ENCODE results near the gene DDX31. TPM values are rescaled to one million over a fixed set of nuclear protein-coding genes. Genes with fewer than 3 reads are reported as not detected.

The DDX31 gene
- total and polyA plus RNA-seq, 8 donors, result 4.9 to 17.0 (median 7.7) TPM

GRCh38 chr9:132602207-132602606 is 67.6 kb downstream of the DDX31 start:
- Histone ChIP-seq H3K4me3 (no peak overlapping the region), H3K4me1 (no peaks in the 10 kb centered on the region), H3K36me3 (peaks cover 0 to 25% (median 0%) of the 10 kb centered on the region in 3 donors), H3K9me3 (no peaks in the 10 kb centered on the region), H3K27me3 (no peaks in the 10 kb centered on the region), H3K27ac (no peak overlapping the region)
- no peak for ATAC-seq
- 84 to 93% methylated on average over 3 of the region's 3 CpGs for WGBS, 2 donors
- TF ChIP-seq CTCF (IDR thresholded peaks at IDR 0.05), result no peak
- DNase-seq, result no peak
- intact Hi-C loops (cut with DNase I), result no loop called here
- no peak for FAIRE-seq

- ATAC-seq (no peak), DNase-seq (no peak), FAIRE-seq (no peak)
- no peak overlapping the region for H3K4me3 ChIP-seq
- 75 to 88% methylated on average over 12 of the region's 12 CpGs for WGBS, 2 donors
- H3K9me3 ChIP-seq, result no peaks in the 10 kb centered on the region
- no peak for TF ChIP-seq CTCF (IDR thresholded peaks at IDR 0.05)
- intact Hi-C loops (cut with DNase I), result no loop called here
- H3K27ac ChIP-seq, result no peak overlapping the region
- H3K27me3 ChIP-seq, result no peaks in the 10 kb centered on the region
- H3K4me1 ChIP-seq, result no peaks in the 10 kb centered on the region
- H3K36me3 ChIP-seq, result peaks cover 0 to 18% (median 0%) of the 10 kb centered on the region in 3 donors
These were observed 69.3 kb downstream of the DDX31 start for GRCh38 chr9:132600326-132600984.

- TF ChIP-seq CTCF (IDR thresholded peaks at IDR 0.05), result no peak
- Histone ChIP-seq H3K36me3 (peaks cover 0 to 23% (median 0%) of the 10 kb centered on the region in 3 donors), H3K27me3 (no peaks in the 10 kb centered on the region), H3K27ac (no peak overlapping the region), H3K4me3 (no peak overlapping the region), H3K9me3 (no peaks in the 10 kb centered on the region), H3K4me1 (no peaks in the 10 kb centered on the region)
- intact Hi-C loops (cut with DNase I), result no loop called here
- peak in 3 of 4 donors; percentile 26 to 53 (median 46) for ATAC-seq
- 94% methylated on average over 16 of the region's 16 CpGs for WGBS, 2 donors
- no peak for DNase-seq
- FAIRE-seq, result no peak
These were observed 72.6 kb downstream of the DDX31 start for GRCh38 chr9:132597073-132597775.

- 65 to 70% methylated on average over 3 of the region's 3 CpGs for WGBS, 2 donors
- no peak for TF ChIP-seq CTCF (IDR thresholded peaks at IDR 0.05)
- no peak for ATAC-seq
- Histone ChIP-seq H3K27me3 (peaks cover 0 to under 1% (median 0%) of the 10 kb centered on the region in 4 donors), H3K4me3 (no peak overlapping the region), H3K9me3 (no peaks in the 10 kb centered on the region), H3K27ac (no peak overlapping the region), H3K4me1 (no peaks in the 10 kb centered on the region), H3K36me3 (peaks cover 0 to 23% (median 0%) of the 10 kb centered on the region in 3 donors)
- DNase-seq, result no peak
- FAIRE-seq, result no peak
- intact Hi-C loops (cut with DNase I), result no loop called here
These were observed 73.6 kb downstream of the DDX31 start for GRCh38 chr9:132596200-132596599.

GRCh38 chr9:132595319-132595718 is 74.5 kb downstream of the DDX31 start:
- Histone ChIP-seq H3K4me3 (no peak overlapping the region), H3K4me1 (no peaks in the 10 kb centered on the region), H3K27ac (no peak overlapping the region), H3K36me3 (peaks cover 0 to 20% (median 0%) of the 10 kb centered on the region in 3 donors), H3K27me3 (peaks cover 0 to 5% (median 0%) of the 10 kb centered on the region in 4 donors), H3K9me3 (no peaks in the 10 kb centered on the region)
- WGBS, 2 donors, result 89 to 91% methylated on average over 6 of the region's 6 CpGs
- FAIRE-seq (no peak), ATAC-seq (no peak), DNase-seq (no peak)
- intact Hi-C loops (cut with DNase I), result no loop called here
- no peak for TF ChIP-seq CTCF (IDR thresholded peaks at IDR 0.05)

Data from pancreas (tissue), 10 donors.